ENCODE results near the gene TSPAN9.

DNA sequence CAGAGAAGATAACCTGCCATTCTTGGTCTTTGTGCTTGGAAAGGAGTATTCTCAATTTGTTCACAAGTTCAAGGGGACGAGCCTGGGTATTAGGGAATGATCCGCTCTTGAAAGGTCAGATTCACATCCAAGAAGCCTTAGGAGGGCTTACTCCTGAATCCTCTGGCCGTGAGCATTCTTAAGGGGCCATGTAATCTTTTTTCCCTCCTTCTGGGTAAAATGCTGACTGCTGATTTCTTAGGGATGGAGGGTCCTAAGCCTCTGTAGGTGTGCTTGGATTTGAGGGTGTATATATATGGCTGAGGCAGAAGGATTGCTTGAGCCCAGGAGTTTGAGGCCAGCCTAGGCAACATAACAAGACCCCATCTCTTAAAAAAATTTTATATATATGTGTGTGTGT is 149.1 kb downstream of the TSPAN9 start:
- TF ChIP-seq, protein P1, sequence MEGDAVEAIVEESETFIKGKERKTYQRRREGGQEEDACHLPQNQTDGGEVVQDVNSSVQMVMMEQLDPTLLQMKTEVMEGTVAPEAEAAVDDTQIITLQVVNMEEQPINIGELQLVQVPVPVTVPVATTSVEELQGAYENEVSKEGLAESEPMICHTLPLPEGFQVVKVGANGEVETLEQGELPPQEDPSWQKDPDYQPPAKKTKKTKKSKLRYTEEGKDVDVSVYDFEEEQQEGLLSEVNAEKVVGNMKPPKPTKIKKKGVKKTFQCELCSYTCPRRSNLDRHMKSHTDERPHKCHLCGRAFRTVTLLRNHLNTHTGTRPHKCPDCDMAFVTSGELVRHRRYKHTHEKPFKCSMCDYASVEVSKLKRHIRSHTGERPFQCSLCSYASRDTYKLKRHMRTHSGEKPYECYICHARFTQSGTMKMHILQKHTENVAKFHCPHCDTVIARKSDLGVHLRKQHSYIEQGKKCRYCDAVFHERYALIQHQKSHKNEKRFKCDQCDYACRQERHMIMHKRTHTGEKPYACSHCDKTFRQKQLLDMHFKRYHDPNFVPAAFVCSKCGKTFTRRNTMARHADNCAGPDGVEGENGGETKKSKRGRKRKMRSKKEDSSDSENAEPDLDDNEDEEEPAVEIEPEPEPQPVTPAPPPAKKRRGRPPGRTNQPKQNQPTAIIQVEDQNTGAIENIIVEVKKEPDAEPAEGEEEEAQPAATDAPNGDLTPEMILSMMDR (conservative IDR thresholded peaks at IDR 0.05): no peak
- TF ChIP-seq EZH2 (IDR thresholded peaks at IDR 0.05; ENCODE audit: low read depth): no peak
